Dermis microvascular lymphatic vessel endothelial cell (primary cell): ENCODE data around the gene RNU1-2. TPM values are rescaled to one million over a fixed set of nuclear protein-coding genes. Genes with fewer than 3 reads are reported as not detected.
A peak's percentile ranks its signal among the peaks of the same experiment; 100 is the strongest.
"Not testable (repeated sequence)": the region's sequence is repeated elsewhere in the genome, so short reads cannot be mapped to it uniquely, and the experiment has no call there.

ENCODE experiments used
- DNase-seq, 2 donors: peaks; one replicate each; pipeline versions ENCODE4 v3.0.0 to v3.0.0-alpha.2; 2010; ENCODE audit warnings: low read depth in 2 of 2
- total RNA-seq: library from RNA; depleted of rRNA; stranded (reverse); fragments of >200 nt; gene quantifications from 2 replicates; pipeline ENCODE4 v1.2.1, GENCODE V29; 2014

The RNU1-2 gene
- total RNA-seq, 1 donor from 2014 or later, result under 0.01 TPM

GRCh38 chr1:16888860-16889816 lies 6.6 kb upstream of the RNU1-2 start:
- peak; percentile 53 to 85 for DNase-seq

- not testable (repeated sequence) for DNase-seq
Observed at GRCh38 chr1:16890539-16891021, 5.2 kb upstream of the RNU1-2 start.

DNA sequence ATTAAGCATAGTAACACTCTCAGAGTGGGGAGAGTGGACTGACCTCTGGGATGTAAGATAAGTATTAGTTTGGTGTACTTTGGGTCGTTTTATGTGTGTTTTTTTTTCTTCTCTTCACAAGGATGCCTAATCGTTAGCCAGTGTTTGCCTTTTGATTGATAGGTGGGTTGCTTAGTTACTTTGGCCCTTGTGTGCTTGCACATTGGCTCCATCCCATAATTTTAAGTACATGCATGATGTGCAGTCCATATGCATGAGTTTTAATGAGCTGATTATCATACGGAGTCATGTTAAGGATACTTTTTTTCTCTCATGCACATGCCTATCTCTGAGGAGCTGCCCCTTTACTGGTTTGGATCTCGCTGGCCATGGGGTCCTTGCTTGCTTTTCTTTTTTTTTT lies 4.7 kb upstream of the RNU1-2 start:
- not testable (repeated sequence) for DNase-seq

- not testable (repeated sequence) for DNase-seq
Observed at GRCh38 chr1:16892978-16893525, 2.7 kb upstream of the RNU1-2 start.

DNA sequence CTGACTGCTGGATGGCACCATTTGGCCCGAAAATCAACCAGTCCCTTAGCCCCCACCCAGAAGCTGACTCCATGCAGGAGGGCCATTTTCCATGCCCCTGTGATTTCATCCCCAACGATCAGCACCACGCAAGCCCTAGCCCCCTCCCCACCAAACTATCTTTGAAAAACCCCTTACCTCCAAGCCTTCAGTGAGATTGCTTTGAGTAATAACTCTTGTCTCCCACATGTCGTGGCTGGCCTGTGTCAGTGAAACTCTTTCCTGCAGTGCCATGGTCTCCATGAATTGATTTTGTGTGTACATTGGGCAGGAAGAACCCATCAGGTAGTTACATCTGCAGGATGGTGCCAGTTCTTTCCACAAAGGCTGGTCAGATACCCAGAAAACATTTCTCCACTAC lies 2.0 kb upstream of the RNU1-2 start:
- not testable (repeated sequence) for DNase-seq

DNA sequence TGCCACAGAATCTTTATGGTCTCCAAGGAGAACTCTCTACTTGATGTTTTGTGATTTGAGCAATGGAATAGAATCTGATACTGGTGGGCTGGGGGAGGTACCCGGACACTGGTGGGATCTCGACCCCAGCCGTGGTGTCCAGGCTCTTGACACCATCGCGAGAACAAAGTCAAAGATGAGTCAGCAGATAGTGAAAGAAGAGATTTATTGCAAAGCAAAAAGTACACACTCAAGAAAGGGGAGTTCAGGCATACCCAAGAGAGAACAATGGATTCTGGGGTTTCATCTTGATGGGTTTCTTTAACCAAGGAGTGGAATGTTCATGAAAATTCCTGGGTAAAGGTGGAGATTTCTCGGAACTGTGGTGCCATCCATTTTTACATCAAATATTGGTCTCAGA lies 1.4 kb upstream of the RNU1-2 start:
- DNase-seq, result not testable (repeated sequence)

GRCh38 chr1:16895233-16895597 lies 565 bp upstream of the RNU1-2 start:
- not testable (repeated sequence) for DNase-seq

DNA sequence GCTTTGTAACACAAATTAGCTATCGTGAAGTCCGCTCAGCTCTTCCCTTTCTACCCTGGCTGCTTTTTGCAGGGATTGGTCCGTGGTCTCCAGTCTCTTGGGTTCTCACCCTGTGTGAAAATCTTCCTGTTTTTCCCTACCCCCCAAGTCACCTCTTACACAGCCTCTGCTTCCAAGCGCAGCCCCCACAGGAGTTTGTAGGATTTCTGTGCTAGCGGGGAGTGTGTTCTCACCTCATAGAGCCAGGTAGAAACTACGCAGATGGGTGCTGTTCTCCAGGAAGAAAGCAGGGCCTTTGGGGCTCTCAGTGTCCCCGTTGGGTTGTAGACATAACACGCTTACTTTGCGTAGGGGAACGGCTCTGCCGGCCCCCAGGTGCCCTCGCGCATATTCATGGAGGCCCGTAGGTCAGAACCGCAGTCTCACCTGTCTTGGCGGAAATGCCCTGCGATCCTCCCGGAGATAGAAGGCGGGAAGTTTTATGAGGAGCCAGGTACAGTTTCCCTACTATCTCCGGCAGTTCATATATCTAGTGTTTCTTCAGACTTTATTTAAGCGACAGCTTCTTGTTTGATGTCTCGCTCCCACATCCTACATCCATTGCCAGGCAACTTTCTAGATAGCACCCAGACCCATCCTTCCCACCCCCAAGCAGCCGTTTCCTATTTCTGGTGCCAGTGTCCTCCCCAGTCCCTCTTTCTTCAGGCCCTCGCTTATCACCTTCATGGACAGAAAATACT lies 706 bp downstream of the RNU1-2 start:
- peak in 1 of 2 donors; percentile 36 for DNase-seq

GRCh38 chr1:16897653-16898052 lies 1.9 kb downstream of the RNU1-2 start:
- not testable (repeated sequence) for DNase-seq

- DNase-seq, result not testable (repeated sequence)
Observed at GRCh38 chr1:16898298-16898697, 2.5 kb downstream of the RNU1-2 start.

GRCh38 chr1:16899020-16899419 lies 3.2 kb downstream of the RNU1-2 start:
- DNase-seq, result not testable (repeated sequence)

DNA sequence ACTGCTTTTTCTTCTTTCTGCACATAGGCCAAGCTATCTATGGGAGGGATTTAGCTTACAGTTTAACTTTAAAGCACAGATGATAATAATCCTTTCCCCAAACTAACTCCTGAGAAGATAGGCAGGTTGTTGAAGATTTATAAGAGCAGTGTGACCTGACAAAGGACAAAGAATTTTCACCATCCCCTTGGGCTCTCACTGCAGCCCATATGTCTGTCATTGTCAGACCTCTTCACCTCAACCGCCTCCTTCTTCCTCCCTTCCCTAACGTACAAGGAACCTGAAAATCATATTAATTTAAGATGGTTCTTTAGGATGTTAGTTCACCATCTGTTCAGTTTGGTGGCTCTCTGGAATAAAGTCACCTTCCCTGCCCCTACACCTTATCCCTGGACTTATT lies 5.0 kb downstream of the RNU1-2 start:
- no peak for DNase-seq

DNA sequence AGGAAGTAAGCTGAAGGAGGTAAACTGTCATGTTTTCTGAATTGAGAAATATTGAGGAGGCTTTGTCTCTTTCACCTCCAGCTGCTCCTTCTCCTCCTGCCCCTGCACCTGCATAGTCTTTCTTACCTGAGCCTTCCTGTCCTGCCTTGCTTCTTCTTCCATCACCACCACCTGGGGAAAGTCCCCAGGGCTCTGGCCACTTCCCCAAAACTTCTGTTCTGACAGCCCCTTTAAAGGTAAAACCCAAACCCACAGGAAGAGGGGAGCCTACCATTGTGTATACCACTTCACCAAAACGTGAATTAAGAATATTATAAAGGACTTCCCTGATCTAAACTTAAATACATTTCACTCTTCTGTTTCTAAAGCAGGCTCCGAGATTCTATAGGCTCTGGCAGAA lies 5.6 kb downstream of the RNU1-2 start:
- DNase-seq, result not testable (repeated sequence)

- no peak for DNase-seq
Observed at GRCh38 chr1:16903054-16903453, 7.3 kb downstream of the RNU1-2 start.

- no peak for DNase-seq
Observed at GRCh38 chr1:16903458-16903796, 7.6 kb downstream of the RNU1-2 start.

GRCh38 chr1:16904560-16905109 lies 8.9 kb downstream of the RNU1-2 start:
- peak; percentile 99 for DNase-seq

DNA sequence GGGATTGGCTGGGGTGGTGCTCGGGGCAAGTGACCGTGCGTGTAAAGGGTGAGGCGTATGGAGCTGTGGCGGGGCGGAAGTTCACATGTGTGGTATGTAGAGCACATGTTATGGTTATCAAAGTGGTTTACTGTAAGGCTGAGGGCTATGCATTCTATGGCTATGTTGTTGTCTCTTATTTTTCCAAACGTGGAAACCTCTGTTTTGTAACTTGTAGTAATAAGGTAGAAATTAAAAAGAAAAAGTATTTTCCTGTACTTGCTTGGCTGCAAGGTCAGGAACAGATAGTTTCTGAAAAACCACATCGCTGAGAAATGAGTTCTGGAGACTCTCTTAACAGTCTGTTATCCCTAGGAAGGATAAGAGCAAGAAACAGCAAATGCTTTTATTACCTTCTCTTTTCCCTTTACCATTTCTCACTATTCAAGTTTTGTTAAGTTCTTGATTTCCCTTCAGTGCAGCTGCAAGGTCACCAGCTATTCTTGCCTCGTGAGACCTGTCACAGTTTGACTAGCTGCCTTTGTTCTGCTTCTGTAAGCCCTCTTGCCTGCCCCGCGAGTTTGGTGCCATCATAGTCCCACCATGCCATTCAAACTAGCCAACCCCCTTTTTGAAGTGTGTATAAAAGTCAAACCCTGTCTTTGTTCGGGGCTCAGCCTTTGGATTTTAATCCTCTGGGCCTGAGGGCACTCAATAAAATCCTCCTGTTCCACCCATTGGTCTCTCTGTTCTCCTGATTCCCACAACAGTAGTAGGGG lies 9.5 kb downstream of the RNU1-2 start:
- DNase-seq, result no peak

DNA sequence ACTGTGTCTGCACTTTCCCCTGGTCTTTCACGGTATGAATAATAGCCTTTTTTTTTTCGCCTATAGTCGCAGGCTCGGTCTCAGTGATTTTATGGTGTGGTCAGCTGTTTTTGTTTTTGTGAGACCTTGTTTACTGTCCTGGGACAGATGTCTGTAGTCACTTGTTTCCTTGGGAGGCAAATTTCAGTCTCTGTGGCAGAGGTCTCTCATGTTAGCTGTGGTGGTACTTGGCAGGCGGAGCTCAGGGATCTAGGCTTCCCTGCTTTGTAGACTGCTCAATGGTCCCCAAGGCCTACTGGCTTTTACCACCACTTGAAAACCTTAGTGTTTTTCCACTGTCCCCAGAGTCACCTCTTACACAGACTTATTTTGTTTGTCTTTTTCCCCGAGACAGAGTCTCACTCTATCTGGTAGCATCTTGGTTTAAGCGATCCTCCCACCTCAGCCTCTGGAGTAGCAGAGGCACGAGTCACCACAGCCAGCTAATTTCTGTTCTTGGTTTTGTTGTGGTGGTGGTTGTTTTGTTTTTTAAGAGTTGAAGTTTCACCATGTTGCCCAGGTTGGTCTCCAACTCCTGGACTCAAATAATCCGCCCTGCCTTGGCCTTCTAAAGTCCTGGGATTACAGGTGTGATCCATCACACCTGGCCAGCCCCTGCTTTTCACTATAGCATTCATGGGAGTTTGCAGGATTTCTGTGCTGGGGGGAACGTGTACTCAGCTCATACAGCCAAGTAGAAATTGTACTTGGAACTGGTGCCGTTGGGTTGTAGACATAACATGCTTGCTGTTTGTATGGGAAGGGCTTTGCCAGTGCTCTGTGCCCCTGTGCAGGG lies 10.3 kb downstream of the RNU1-2 start:
- DNase-seq, result no peak

- DNase-seq, result no peak
Observed at GRCh38 chr1:16906873-16907272, 11.1 kb downstream of the RNU1-2 start.
